Measurements from ENCODE around the gene PRXL2C.

DNA sequence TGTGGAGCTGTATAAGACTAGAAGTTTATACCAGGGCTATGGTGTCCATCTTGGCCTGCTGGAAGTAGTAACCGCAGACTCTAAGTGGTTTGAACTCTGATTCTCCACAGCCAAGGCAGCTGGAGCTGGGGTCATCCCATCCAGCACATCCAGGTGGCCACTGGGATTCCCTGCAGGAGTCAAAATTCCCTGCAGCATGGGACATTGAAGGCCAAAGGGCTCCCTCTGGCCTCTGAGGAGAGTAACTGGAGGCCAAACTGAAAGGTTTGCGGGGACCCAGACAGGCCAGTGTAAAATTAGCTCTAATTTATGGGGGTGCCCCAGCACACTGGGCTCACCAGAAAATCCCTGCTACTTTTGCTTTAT is 12.2 kb upstream of the PRXL2C start:
- TF ChIP-seq, protein P1, sequence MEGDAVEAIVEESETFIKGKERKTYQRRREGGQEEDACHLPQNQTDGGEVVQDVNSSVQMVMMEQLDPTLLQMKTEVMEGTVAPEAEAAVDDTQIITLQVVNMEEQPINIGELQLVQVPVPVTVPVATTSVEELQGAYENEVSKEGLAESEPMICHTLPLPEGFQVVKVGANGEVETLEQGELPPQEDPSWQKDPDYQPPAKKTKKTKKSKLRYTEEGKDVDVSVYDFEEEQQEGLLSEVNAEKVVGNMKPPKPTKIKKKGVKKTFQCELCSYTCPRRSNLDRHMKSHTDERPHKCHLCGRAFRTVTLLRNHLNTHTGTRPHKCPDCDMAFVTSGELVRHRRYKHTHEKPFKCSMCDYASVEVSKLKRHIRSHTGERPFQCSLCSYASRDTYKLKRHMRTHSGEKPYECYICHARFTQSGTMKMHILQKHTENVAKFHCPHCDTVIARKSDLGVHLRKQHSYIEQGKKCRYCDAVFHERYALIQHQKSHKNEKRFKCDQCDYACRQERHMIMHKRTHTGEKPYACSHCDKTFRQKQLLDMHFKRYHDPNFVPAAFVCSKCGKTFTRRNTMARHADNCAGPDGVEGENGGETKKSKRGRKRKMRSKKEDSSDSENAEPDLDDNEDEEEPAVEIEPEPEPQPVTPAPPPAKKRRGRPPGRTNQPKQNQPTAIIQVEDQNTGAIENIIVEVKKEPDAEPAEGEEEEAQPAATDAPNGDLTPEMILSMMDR (IDR thresholded peaks at IDR 0.05), result no peak
- no peak for TF ChIP-seq POLR2A (IDR thresholded peaks at IDR 0.05)
